Measurements from ENCODE around the gene NOL3.

DNA sequence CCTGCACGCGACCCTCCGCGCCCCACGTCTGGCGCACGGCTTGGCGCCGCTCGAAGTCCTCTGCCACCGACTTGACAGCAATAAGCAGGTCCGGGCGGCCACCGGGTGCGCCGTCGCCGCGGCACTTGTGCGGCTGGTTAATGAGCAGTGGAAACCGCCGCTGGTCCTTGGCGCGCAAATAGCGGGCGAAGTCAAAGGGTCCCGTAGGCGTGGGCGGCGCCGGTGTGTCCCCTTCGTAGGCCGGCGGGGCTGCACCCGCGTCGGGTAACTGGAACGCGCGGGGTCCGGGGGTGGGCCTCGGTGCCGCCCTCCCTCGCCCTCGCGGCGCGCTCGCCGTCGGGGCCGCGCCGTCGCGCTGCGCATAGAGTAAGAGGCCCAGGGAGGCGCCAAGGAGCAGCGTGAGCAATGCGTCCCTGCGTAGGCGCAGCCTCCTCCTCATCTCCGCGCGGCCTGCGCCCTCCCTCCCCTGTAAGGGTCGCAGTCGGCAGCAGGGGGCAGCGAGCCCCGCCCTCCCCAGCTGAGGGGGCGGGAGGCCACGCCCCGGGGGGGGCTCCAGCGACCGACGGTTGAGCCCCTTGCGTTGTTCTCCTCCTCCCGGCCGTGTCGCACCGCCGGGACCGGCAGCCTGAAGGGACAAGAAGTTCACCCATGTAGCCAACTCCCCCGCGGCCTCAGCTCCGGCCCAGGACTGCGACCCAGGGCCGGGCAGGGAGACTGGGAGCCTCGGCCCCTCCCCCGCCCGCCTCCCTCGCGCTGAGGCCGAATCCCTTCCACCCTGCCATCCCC lies 20.1 kb upstream of the NOL3 start:
- TF ChIP-seq, protein P1, sequence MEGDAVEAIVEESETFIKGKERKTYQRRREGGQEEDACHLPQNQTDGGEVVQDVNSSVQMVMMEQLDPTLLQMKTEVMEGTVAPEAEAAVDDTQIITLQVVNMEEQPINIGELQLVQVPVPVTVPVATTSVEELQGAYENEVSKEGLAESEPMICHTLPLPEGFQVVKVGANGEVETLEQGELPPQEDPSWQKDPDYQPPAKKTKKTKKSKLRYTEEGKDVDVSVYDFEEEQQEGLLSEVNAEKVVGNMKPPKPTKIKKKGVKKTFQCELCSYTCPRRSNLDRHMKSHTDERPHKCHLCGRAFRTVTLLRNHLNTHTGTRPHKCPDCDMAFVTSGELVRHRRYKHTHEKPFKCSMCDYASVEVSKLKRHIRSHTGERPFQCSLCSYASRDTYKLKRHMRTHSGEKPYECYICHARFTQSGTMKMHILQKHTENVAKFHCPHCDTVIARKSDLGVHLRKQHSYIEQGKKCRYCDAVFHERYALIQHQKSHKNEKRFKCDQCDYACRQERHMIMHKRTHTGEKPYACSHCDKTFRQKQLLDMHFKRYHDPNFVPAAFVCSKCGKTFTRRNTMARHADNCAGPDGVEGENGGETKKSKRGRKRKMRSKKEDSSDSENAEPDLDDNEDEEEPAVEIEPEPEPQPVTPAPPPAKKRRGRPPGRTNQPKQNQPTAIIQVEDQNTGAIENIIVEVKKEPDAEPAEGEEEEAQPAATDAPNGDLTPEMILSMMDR (IDR thresholded peaks at IDR 0.05), result no peak
- no peak for TF ChIP-seq POLR2A (IDR thresholded peaks at IDR 0.05)
